Caco-2 (cell line): Measurements from ENCODE around the gene CNPY4. TPM values are rescaled to one million over a fixed set of nuclear protein-coding genes. Genes with fewer than 3 reads are reported as not detected.

Experiments used
- BruUV-seq: library from RNA; stranded (reverse); fragments of 400-500 nt; replicated peaks from 2 replicates; lab custom pipeline; 2021; lab: Mats Ljungman, UMichigan
- CTCF ChIA-PET: fragments of 300-600 bp; sonication (Branson Sonifier 250); formaldehyde crosslinking; loops from one replicate; lab custom pipeline; 2022; ENCODE audit warnings: antibody characterized with exemption; lab: Charles Lee
- POLR2A ChIA-PET: fragments of 300-600 bp; sonication (Branson Sonifier 250); formaldehyde crosslinking; loops from one replicate; lab custom pipeline; 2022; ENCODE audit warnings: antibody characterized with exemption; lab: Charles Lee
- DNase-seq, 2 experiments: peaks; one replicate each; pipeline versions ENCODE4 v3.0.0 to v3.0.0-alpha.2; 2020 to 2022
- H3K27me3 ChIP-seq: replicated peaks from 2 replicates; pipeline ENCODE4 v1.6.0; 2011; ENCODE audit warnings: low read length; ENCODE audit not compliant: control insufficient read depth, insufficient read depth
- H3K36me3 ChIP-seq: 2 replicates; pipeline ENCODE4 v1.5.1; 2011; ENCODE audit warnings: low read length; ENCODE audit not compliant: control insufficient read depth, insufficient read depth
- H3K4me1 ChIP-seq: fragments of 250-450 bp; sonication (Bioruptor Pico); 2 replicates; pipeline ENCODE4 v1.5.1; 2020; ENCODE audit warnings: mild to moderate bottlenecking
- H3K4me3 ChIP-seq: 2 replicates; pipeline ENCODE4 v1.5.1; 2011; ENCODE audit warnings: low read depth, mild to moderate bottlenecking, control low read depth, low read length
- H3K9me3 ChIP-seq: fragments of 250-450 bp; sonication (Bioruptor Pico); 2 replicates; pipeline ENCODE4 v1.5.1; 2020; ENCODE audit warnings: mild to moderate bottlenecking, moderate library complexity
- H3K27ac Mint-ChIP-seq: one replicate; pipeline ENCODE4 v1.8.0; 2022; ENCODE audit warnings: mixed read lengths; ENCODE audit not compliant: unreplicated experiment
- H3K27me3 Mint-ChIP-seq: one replicate; pipeline ENCODE4 v1.8.0; 2022; ENCODE audit warnings: mixed read lengths; ENCODE audit not compliant: insufficient read depth, unreplicated experiment
- H3K36me3 Mint-ChIP-seq: one replicate; pipeline ENCODE4 v1.8.0; 2022; ENCODE audit warnings: mild to moderate bottlenecking, mixed read lengths; ENCODE audit not compliant: insufficient read depth, unreplicated experiment
- H3K4me1 Mint-ChIP-seq: one replicate; pipeline ENCODE4 v1.8.0; 2022; ENCODE audit warnings: low read depth, mixed read lengths; ENCODE audit not compliant: unreplicated experiment
- H3K4me3 Mint-ChIP-seq: one replicate; pipeline ENCODE4 v1.8.0; 2022; ENCODE audit warnings: mild to moderate bottlenecking, moderate library complexity, mixed read lengths; ENCODE audit not compliant: unreplicated experiment
- H3K9me3 Mint-ChIP-seq: one replicate; pipeline ENCODE4 v1.8.0; 2022; ENCODE audit warnings: mixed read lengths; ENCODE audit not compliant: unreplicated experiment
- intact Hi-C: fragments of 100-400 bp; cut with micrococcal nuclease; formaldehyde crosslinking; loops from one replicate; pipeline ENCODE4 v1.10.0; 2022; ENCODE audit not compliant: unreplicated experiment
- total RNA-seq: library from RNA; stranded (reverse); gene quantifications from 2 replicates; pipeline ENCODE4 v1.2.3, GENCODE V29; 2022
- TF ChIP-seq, protein P1 (sequence below), 2 experiments: fragments of 200-600 bp in 1 of 2; IDR thresholded peaks; 1 replicate in 1 of 2; 2 replicates in 1 of 2; pipeline versions ENCODE4 v1.5.1 to v1.8.0; 2011 to 2022; ENCODE audit warnings: antibody characterized with exemption in 1 of 2, control low read depth in 1 of 2, inconsistent platforms in 1 of 2, low read depth in 1 of 2, low read length in 1 of 2, mild to moderate bottlenecking in 1 of 2, moderate library complexity in 1 of 2; ENCODE audit not compliant: insufficient read depth in 1 of 2, severe bottlenecking in 1 of 2, unreplicated experiment in 1 of 2

CNPY4 gene
- total RNA-seq, 1 experiment from 2014 or later = 10.1 TPM

DNA sequence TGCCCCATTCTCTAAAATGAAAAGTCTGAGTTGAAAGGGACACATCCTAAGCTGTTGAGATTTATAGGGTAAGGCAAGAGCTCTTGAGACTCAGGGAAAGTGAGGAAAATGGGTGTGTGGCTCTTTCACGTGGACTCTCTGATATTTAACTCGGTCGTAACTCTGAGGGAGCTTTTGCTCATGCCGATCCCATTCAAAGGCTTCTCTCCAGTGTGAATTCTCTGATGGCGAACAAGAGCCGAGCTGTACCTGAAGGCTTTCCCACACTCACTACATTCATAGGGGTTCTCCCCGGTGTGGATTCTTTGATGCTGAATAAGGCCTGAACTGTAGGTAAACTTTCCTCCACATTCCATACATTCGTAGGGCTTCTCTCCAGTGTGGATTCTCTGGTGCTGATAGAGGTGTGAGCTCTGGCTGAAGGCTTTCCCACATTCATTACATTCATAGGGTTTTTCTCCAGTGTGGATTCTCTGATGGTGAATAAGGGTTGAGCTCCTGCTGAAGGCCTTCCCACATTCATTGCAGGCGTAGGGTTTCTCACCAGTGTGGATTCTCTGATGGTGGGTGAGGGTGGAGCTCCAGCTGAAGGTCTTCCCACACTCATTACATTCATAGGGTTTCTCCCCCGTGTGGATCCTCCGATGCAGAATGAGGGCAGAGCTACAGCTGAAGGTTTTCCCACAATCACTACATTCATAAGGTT, 48.3 kb upstream of the CNPY4 start:
- TF ChIP-seq, protein P1, sequence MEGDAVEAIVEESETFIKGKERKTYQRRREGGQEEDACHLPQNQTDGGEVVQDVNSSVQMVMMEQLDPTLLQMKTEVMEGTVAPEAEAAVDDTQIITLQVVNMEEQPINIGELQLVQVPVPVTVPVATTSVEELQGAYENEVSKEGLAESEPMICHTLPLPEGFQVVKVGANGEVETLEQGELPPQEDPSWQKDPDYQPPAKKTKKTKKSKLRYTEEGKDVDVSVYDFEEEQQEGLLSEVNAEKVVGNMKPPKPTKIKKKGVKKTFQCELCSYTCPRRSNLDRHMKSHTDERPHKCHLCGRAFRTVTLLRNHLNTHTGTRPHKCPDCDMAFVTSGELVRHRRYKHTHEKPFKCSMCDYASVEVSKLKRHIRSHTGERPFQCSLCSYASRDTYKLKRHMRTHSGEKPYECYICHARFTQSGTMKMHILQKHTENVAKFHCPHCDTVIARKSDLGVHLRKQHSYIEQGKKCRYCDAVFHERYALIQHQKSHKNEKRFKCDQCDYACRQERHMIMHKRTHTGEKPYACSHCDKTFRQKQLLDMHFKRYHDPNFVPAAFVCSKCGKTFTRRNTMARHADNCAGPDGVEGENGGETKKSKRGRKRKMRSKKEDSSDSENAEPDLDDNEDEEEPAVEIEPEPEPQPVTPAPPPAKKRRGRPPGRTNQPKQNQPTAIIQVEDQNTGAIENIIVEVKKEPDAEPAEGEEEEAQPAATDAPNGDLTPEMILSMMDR (IDR thresholded peaks at IDR 0.05; ENCODE audit: insufficient read depth in 1 of 2, low read depth in 1 of 2, low read length in 1 of 2, severe bottlenecking in 1 of 2, unreplicated experiment in 1 of 2) = no peak
- Mint-ChIP-seq H3K36me3 (peaks cover 78% of the 10 kb centered on the region), H3K27ac (no peak overlapping the region), H3K27me3 (no peaks in the 10 kb centered on the region), H3K9me3 (peaks cover 34% of the 10 kb centered on the region), H3K4me1 (no peaks in the 10 kb centered on the region), H3K4me3 (no peak overlapping the region)
- CTCF ChIA-PET = no interaction called here
- POLR2A ChIA-PET = no interaction called here
- DNase-seq = no peak
- intact Hi-C loops = no loop called here
- Histone ChIP-seq H3K9me3 (peaks cover 31% of the 10 kb centered on the region), H3K36me3 (peaks cover 39% of the 10 kb centered on the region), H3K27me3 (no peaks in the 10 kb centered on the region), H3K4me1 (no peaks in the 10 kb centered on the region), H3K4me3 (no peak overlapping the region)
- BruUV-seq = no TSS peak

DNA sequence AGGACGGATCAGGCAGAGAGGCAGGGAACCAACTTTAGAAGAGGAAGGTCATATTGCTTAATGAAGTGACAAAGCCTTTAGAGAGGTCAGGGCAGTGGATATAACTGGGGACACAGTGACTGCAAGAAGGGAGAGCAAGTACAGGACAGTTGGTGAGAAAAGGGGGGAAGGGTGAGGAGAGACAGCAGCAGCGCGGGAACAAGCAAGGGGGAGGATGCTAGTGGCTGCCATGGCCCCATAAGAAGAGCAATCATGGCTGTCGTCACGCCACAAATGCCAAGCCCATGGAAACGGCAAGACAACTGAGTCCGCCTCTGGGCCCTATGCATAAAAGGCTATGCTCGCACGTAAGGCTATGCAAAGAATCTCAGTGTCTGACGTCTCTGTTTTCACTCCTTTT, 47.0 kb upstream of the CNPY4 start:
- no peaks in the 10 kb centered on the region for H3K27me3 Mint-ChIP-seq
- POLR2A ChIA-PET = no interaction called here
- BruUV-seq = no TSS peak
- CTCF ChIA-PET = no interaction called here
- no peak overlapping the region for H3K27ac Mint-ChIP-seq
- Histone ChIP-seq H3K9me3 (peaks cover 38% of the 10 kb centered on the region), H3K4me3 (no peak overlapping the region), H3K36me3 (peaks cover 42% of the 10 kb centered on the region), H3K27me3 (no peaks in the 10 kb centered on the region), H3K4me1 (no peaks in the 10 kb centered on the region)
- TF ChIP-seq, protein P1 (IDR thresholded peaks at IDR 0.05; ENCODE audit: insufficient read depth in 1 of 2, low read depth in 1 of 2, low read length in 1 of 2, severe bottlenecking in 1 of 2, unreplicated experiment in 1 of 2) = no peak
- peaks cover 34% of the 10 kb centered on the region for H3K9me3 Mint-ChIP-seq
- peaks cover 91% of the 10 kb centered on the region for H3K36me3 Mint-ChIP-seq
- no peak overlapping the region for H3K4me3 Mint-ChIP-seq
- no peaks in the 10 kb centered on the region for H3K4me1 Mint-ChIP-seq
- intact Hi-C loops = no loop called here
- no peak for DNase-seq

DNA sequence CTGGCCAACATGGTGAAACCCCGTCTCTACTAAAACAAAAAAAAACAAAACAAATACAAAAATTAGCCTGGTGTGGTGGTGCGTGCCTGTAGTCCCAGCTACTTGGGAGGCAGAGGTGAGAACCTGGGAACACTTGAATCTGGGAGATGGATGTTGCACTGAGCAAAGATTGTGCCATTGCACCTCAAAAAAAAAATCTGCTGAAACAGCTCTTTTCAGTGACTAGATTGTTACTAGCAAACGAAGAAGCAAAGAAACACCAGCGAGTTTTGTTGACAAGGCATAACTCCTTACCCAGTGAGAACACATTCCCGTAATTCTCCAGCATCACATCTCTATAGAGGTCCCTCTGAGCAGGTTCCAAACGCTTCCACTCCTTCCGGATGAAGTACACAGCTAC, 44.6 kb upstream of the CNPY4 start:
- Histone ChIP-seq H3K36me3 (peaks cover 40% of the 10 kb centered on the region), H3K4me3 (no peak overlapping the region), H3K9me3 (peaks cover 38% of the 10 kb centered on the region), H3K4me1 (peaks cover 15% of the 10 kb centered on the region), H3K27me3 (no peaks in the 10 kb centered on the region)
- POLR2A ChIA-PET = no interaction called here
- intact Hi-C loops = no loop called here
- DNase-seq = no peak
- peaks cover 7% of the 10 kb centered on the region for H3K4me1 Mint-ChIP-seq
- no peak overlapping the region for H3K27ac Mint-ChIP-seq
- H3K27me3 Mint-ChIP-seq = no peaks in the 10 kb centered on the region
- CTCF ChIA-PET = no interaction called here
- BruUV-seq = no TSS peak
- H3K36me3 Mint-ChIP-seq = peaks cover 99% of the 10 kb centered on the region
- TF ChIP-seq, protein P1 (IDR thresholded peaks at IDR 0.05; ENCODE audit: insufficient read depth in 1 of 2, low read depth in 1 of 2, low read length in 1 of 2, severe bottlenecking in 1 of 2, unreplicated experiment in 1 of 2) = no peak
- peaks cover 34% of the 10 kb centered on the region for H3K9me3 Mint-ChIP-seq
- H3K4me3 Mint-ChIP-seq = no peak overlapping the region
